ENCODE measurements around the gene HOXD9.

The HOXD9 gene

DNA sequence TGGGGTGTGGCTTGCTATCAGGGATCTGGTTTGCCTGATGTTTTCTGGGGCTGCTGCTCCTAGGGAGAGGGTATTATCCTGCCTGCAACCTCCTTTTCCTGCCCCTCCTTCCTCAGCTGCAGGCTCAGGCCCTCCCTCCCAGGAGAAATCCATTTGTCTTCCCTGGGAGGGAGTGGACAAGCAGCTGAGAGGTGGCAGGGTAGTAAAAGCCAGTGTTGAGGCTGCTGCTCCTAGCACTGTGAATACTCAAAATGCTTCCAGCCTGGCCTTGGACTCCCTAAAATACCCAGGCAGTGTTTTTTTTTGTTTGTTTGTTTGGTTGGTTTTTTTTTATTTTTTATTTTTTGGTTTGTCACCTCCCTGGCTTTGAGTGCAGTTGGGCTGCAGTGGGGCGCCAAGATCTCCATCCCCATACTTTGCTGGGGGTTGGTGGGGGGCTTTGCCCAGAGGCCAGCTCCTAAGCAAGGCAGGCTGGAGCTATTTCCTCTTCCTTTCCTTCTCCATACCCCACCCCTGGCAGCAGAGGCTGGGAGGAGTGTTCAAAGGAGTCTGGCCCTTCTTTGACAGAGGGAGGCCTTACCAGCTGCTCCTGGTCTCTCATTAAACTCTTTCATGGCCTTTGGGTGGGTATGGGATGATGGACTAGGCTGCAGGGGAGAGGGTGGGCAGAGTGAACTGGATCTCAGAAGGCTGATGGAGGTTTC lies 48.2 kb downstream of the HOXD9 start:
- TF ChIP-seq TAF1 (IDR thresholded peaks at IDR 0.05; ENCODE audit: low read depth, low read length), result no peak
- FAIRE-seq, result no peak

GRCh38 chr2:176171351-176172006 lies 49.0 kb downstream of the HOXD9 start:
- no peak for TF ChIP-seq POU2F2 (IDR thresholded peaks at IDR 0.05; ENCODE audit: low read depth, low read length)
- TF ChIP-seq POLR2AphosphoS5 (IDR thresholded peaks at IDR 0.05; ENCODE audit: low read depth, low read length), result no peak
- no peak for TF ChIP-seq TAF1 (IDR thresholded peaks at IDR 0.05; ENCODE audit: low read depth, low read length)
- FAIRE-seq (no peak), DNase-seq (ENCODE audit: insufficient read length, low spot score) (no peak)

More for the DNA sequence above, 48.2 kb downstream of the HOXD9 start:
- DNase-seq (ENCODE audit: insufficient read length, low spot score), result no peak

DNA sequence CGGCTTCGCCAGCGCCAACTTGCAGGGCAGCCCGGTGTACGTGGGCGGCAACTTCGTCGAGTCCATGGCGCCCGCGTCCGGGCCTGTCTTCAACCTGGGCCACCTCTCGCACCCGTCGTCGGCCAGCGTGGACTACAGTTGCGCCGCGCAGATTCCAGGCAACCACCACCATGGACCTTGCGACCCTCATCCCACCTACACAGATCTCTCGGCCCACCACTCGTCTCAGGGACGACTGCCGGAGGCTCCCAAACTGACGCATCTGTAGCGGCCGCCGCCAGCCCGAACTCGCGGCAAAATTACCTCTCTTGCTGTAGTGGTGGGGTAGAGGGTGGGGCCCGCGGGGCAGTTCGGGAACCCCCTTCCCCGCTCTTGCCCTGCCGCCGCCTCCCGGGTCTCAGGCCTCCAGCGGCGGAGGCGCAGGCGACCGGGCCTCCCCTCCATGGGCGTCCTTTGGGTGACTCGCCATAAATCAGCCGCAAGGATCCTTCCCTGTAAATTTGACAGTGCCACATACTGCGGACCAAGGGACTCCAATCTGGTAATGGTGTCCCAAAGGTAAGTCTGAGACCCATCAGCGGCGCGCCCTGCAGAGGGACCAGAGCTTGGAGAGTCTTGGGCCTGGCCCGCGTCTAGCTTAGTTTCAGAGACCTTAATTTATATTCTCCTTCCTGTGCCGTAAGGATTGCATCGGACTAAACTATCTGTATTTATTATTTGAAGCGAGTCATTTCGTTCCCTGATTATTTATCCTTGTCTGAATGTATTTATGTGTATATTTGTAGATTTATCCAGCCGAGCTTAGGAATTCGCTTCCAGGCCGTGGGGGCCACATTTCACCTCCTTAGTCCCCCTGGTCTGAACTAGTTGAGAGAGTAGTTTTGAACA lies 49.7 kb downstream of the HOXD9 start:
- TF ChIP-seq SPI1 (IDR thresholded peaks at IDR 0.05; ENCODE audit: low read depth, low read length) (no peak), POLR2AphosphoS5 (IDR thresholded peaks at IDR 0.05; ENCODE audit: low read depth, low read length) (no peak), POU2F2 (IDR thresholded peaks at IDR 0.05; ENCODE audit: low read depth, low read length) (no peak), PAX5 (IDR thresholded peaks at IDR 0.05; ENCODE audit: insufficient read depth, low read length, severe bottlenecking) (no peak), POLR2A (IDR thresholded peaks at IDR 0.05; ENCODE audit: low read depth, low read length) (no peak), TAF1 (IDR thresholded peaks at IDR 0.05; ENCODE audit: low read depth, low read length) (no peak)
- DNase-seq (ENCODE audit: insufficient read length, low spot score) (no peak), FAIRE-seq (no peak)

GRCh38 chr2:176172895-176173566 lies 50.5 kb downstream of the HOXD9 start:
- DNase-seq (ENCODE audit: insufficient read length, low spot score) (no peak), FAIRE-seq (no peak)
- TF ChIP-seq POU2F2 (IDR thresholded peaks at IDR 0.05; ENCODE audit: low read depth, low read length), result no peak
- TF ChIP-seq SPI1 (IDR thresholded peaks at IDR 0.05; ENCODE audit: low read depth, low read length), result no peak
- no peak for TF ChIP-seq POLR2A (IDR thresholded peaks at IDR 0.05; ENCODE audit: low read depth, low read length)
- TF ChIP-seq PAX5 (IDR thresholded peaks at IDR 0.05; ENCODE audit: insufficient read depth, low read length, severe bottlenecking), result no peak
- TF ChIP-seq TAF1 (IDR thresholded peaks at IDR 0.05; ENCODE audit: low read depth, low read length), result no peak
- TF ChIP-seq POLR2AphosphoS5 (IDR thresholded peaks at IDR 0.05; ENCODE audit: low read depth, low read length), result no peak

GRCh38 chr2:176173567-176174381 lies 51.3 kb downstream of the HOXD9 start:
- FAIRE-seq (no peak), DNase-seq (ENCODE audit: insufficient read length, low spot score) (no peak)
- TF ChIP-seq TAF1 (IDR thresholded peaks at IDR 0.05; ENCODE audit: low read depth, low read length), result no peak
- no peak for TF ChIP-seq POLR2A (IDR thresholded peaks at IDR 0.05; ENCODE audit: low read depth, low read length)
- TF ChIP-seq PAX5 (IDR thresholded peaks at IDR 0.05; ENCODE audit: insufficient read depth, low read length, severe bottlenecking), result no peak
- TF ChIP-seq POLR2AphosphoS5 (IDR thresholded peaks at IDR 0.05; ENCODE audit: low read depth, low read length), result no peak

GRCh38 chr2:176174382-176174823 lies 51.9 kb downstream of the HOXD9 start:
- DNase-seq (ENCODE audit: insufficient read length, low spot score) (no peak), FAIRE-seq (no peak)
- no peak for TF ChIP-seq SPI1 (IDR thresholded peaks at IDR 0.05; ENCODE audit: low read depth, low read length)
- TF ChIP-seq TAF1 (IDR thresholded peaks at IDR 0.05; ENCODE audit: low read depth, low read length), result no peak
- TF ChIP-seq POLR2A (IDR thresholded peaks at IDR 0.05; ENCODE audit: low read depth, low read length), result no peak
- no peak for TF ChIP-seq POLR2AphosphoS5 (IDR thresholded peaks at IDR 0.05; ENCODE audit: low read depth, low read length)
- TF ChIP-seq PAX5 (IDR thresholded peaks at IDR 0.05; ENCODE audit: insufficient read depth, low read length, severe bottlenecking), result no peak
- TF ChIP-seq POU2F2 (IDR thresholded peaks at IDR 0.05; ENCODE audit: low read depth, low read length), result no peak
